AG04450 (cell line): ENCODE results near the gene PTPRT. TPM values are rescaled to one million over a fixed set of nuclear protein-coding genes. Genes with fewer than 3 reads are reported as not detected.

Source experiments
- CTCF ChIA-PET: fragments of 300-600, 350-600 bp; formaldehyde crosslinking; extraction: SDS; loops from one replicate; lab custom pipeline; 2022; ENCODE audit warnings: antibody characterized with exemption, inconsistent platforms; lab: Charles Lee
- POLR2A ChIA-PET: fragments of 350-600 bp; formaldehyde crosslinking; extraction: SDS; loops from one replicate; lab custom pipeline; 2021; ENCODE audit warnings: antibody characterized with exemption, inconsistent platforms; lab: Yijun Ruan, JAX
- DNase-seq: peaks from one replicate; pipeline ENCODE4 v3.0.0-alpha.2; 2011; ENCODE audit warnings: low read depth, low spot score
- H3K27ac ChIP-seq: one replicate; pipeline ENCODE4 v1.5.1; 2012; ENCODE audit warnings: low read depth, low read length, control low read depth
- H3K27me3 ChIP-seq: one replicate; pipeline ENCODE4 v1.6.0; 2012; ENCODE audit warnings: low read length; ENCODE audit not compliant: control insufficient read depth, insufficient read depth
- H3K4me3 ChIP-seq: 2 replicates; pipeline ENCODE4 v1.5.1; 2011; ENCODE audit warnings: mild to moderate bottlenecking, low read depth, low read length, control low read depth
- H3K9me3 ChIP-seq: 2 replicates; pipeline ENCODE4 v1.5.1; 2012; ENCODE audit warnings: low read length; ENCODE audit not compliant: control insufficient read depth, insufficient read depth
- CTCF ChIP-seq: IDR thresholded peaks from 2 replicates; pipeline ENCODE4 v1.5.1; 2011; ENCODE audit warnings: low read depth, low read length, control low read depth, inconsistent platforms
- polyA plus RNA-seq: library from polyadenylated mRNA; depleted of rRNA; stranded (reverse); fragments of >200 nt; gene quantifications from 2 replicates; pipeline ENCODE4 v1.2.3, GENCODE V29; 2011

The PTPRT gene
- polyA plus RNA-seq, 1 experiment = not detected

- TF ChIP-seq CTCF = no peak
These were observed 210.0 kb downstream of the PTPRT start for GRCh38 chr20:42979720-42980119.

GRCh38 chr20:42978184-42978974 is 211.3 kb downstream of the PTPRT start:
- no peak overlapping the region for H3K27ac ChIP-seq
- POLR2A ChIA-PET = no interaction called here
- CTCF ChIA-PET = no interaction called here
- no peak for TF ChIP-seq CTCF
- DNase-seq = no peak
- peaks cover 30% of the 10 kb centered on the region for H3K9me3 ChIP-seq
- H3K4me3 ChIP-seq = no peak overlapping the region
- no peaks in the 10 kb centered on the region for H3K27me3 ChIP-seq

More at GRCh38 chr20:42979720-42980119, 210.0 kb downstream of the PTPRT start:
- ChIA-PET POLR2A (no interaction called here), CTCF (no interaction called here)
- DNase-seq = no peak
- Histone ChIP-seq H3K4me3 (no peak overlapping the region), H3K27ac (no peak overlapping the region), H3K9me3 (peaks cover 32% of the 10 kb centered on the region), H3K27me3 (no peaks in the 10 kb centered on the region)

- H3K9me3 ChIP-seq = peaks cover 27% of the 10 kb centered on the region
- POLR2A ChIA-PET = interaction anchor here (1.2 kb wide), 1 partner anchor 481 kb away, joined by 3 read pairs; no protein-coding TSS in a partner anchor
- no peaks in the 10 kb centered on the region for H3K27me3 ChIP-seq
- DNase-seq = no peak
- H3K27ac ChIP-seq = no peak overlapping the region
- CTCF ChIA-PET = no interaction called here
- no peak for TF ChIP-seq CTCF
- no peak overlapping the region for H3K4me3 ChIP-seq
These were observed 213.7 kb downstream of the PTPRT start for GRCh38 chr20:42975974-42976373.

- no peak for DNase-seq
- Histone ChIP-seq H3K27me3 (no peaks in the 10 kb centered on the region), H3K27ac (no peak overlapping the region), H3K9me3 (peaks cover 30% of the 10 kb centered on the region), H3K4me3 (no peak overlapping the region)
- TF ChIP-seq CTCF = no peak
- CTCF ChIA-PET = no interaction called here
- POLR2A ChIA-PET = no interaction called here
These were observed 215.4 kb downstream of the PTPRT start for GRCh38 chr20:42974347-42974746.

GRCh38 chr20:42972591-42972990 is 217.1 kb downstream of the PTPRT start:
- Histone ChIP-seq H3K27ac (no peak overlapping the region), H3K4me3 (no peak overlapping the region), H3K9me3 (peaks cover 39% of the 10 kb centered on the region), H3K27me3 (no peaks in the 10 kb centered on the region)
- no peak for TF ChIP-seq CTCF
- ChIA-PET CTCF (no interaction called here), POLR2A (no interaction called here)
- no peak for DNase-seq
